Liver (tissue), 9 donors: ENCODE data around the gene TST. TPM values are rescaled to one million over a fixed set of nuclear protein-coding genes. Genes with fewer than 3 reads are reported as not detected.

Experiments
- DNase-seq: peaks from one replicate; pipeline ENCODE4 v3.0.0-alpha.2; 2017; ENCODE audit warnings: low spot score
- H3K27ac ChIP-seq, 2 donors: one replicate each; pipeline ENCODE4 v1.7.0; 2013; ENCODE audit warnings: inconsistent platforms in 2 of 2, low read length in 2 of 2, control low read depth in 1 of 2, low read depth in 1 of 2, mild to moderate bottlenecking in 1 of 2
- H3K27me3 ChIP-seq, 4 donors: one replicate each; pipeline versions ENCODE4 v1.6.1 to v1.7.0; 2013; ENCODE audit warnings: low read length in 3 of 4, inconsistent platforms in 1 of 4, mild to moderate bottlenecking in 1 of 4, moderate library complexity in 1 of 4; ENCODE audit not compliant: control insufficient read depth in 4 of 4, insufficient read depth in 4 of 4
- H3K36me3 ChIP-seq, 4 donors: one replicate each; pipeline versions ENCODE4 v1.6.1 to v1.7.0; 2013; ENCODE audit warnings: low read length in 3 of 4, mild to moderate bottlenecking in 3 of 4, low read depth in 1 of 4, moderate library complexity in 1 of 4; ENCODE audit not compliant: control insufficient read depth in 4 of 4, insufficient read depth in 3 of 4
- H3K4me1 ChIP-seq, 4 donors: one replicate each; pipeline versions ENCODE4 v1.6.1 to v1.7.0; 2013; ENCODE audit warnings: low read length in 3 of 4, mild to moderate bottlenecking in 3 of 4, moderate library complexity in 1 of 4; ENCODE audit not compliant: control insufficient read depth in 4 of 4, insufficient read depth in 4 of 4
- H3K4me3 ChIP-seq, 3 donors: one replicate each; pipeline versions ENCODE4 v1.6.1 to v1.7.0; 2013; ENCODE audit warnings: low read length in 3 of 3, control low read depth in 1 of 3, low read depth in 1 of 3, mild to moderate bottlenecking in 1 of 3
- H3K9ac ChIP-seq, 2 donors: one replicate each; pipeline ENCODE4 v1.7.0; 2013; ENCODE audit warnings: low read length in 2 of 2, mild to moderate bottlenecking in 2 of 2, moderate library complexity in 2 of 2, control low read depth in 1 of 2, low read depth in 1 of 2
- H3K9me3 ChIP-seq, 4 donors: one replicate each; pipeline versions ENCODE4 v1.6.1 to v1.7.0; 2013; ENCODE audit warnings: low read length in 3 of 4; ENCODE audit not compliant: control insufficient read depth in 4 of 4
- EGR1 ChIP-seq, 2 donors: IDR thresholded peaks; 2 replicates each; pipeline ENCODE4 v1.6.1; 2016 to 2018; ENCODE audit warnings: antibody characterized with exemption in 2 of 2, low read depth in 2 of 2
- FOXA1 ChIP-seq: IDR thresholded peaks from 2 replicates; pipeline ENCODE4 v1.6.1; 2016; ENCODE audit warnings: antibody characterized with exemption
- FOXA2 ChIP-seq: IDR thresholded peaks from 2 replicates; pipeline ENCODE4 v1.6.1; 2016; ENCODE audit warnings: antibody characterized with exemption
- GABPA ChIP-seq, 2 donors: IDR thresholded peaks in 1 of 2; conservative IDR thresholded peaks in 1 of 2; 2 replicates each; pipeline ENCODE4 v1.6.1; 2016; ENCODE audit warnings: antibody characterized with exemption in 2 of 2, mild to moderate bottlenecking in 1 of 2, moderate library complexity in 1 of 2
- HNF4A ChIP-seq, 2 donors: conservative IDR thresholded peaks; 2 replicates each; pipeline ENCODE4 v1.6.1; 2016; ENCODE audit warnings: antibody characterized with exemption in 2 of 2, mild to moderate bottlenecking in 2 of 2
- HNF4G ChIP-seq: IDR thresholded peaks from 2 replicates; pipeline ENCODE4 v1.6.1; 2016; ENCODE audit warnings: antibody characterized with exemption
- JUND ChIP-seq, 2 donors: IDR thresholded peaks; 2 replicates each; pipeline ENCODE4 v1.6.1; 2016; ENCODE audit warnings: antibody characterized with exemption in 2 of 2
- NR2F2 ChIP-seq: IDR thresholded peaks from 2 replicates; pipeline ENCODE4 v1.6.1; 2016; ENCODE audit warnings: antibody characterized with exemption
- RAD21 ChIP-seq, 2 donors: IDR thresholded peaks; 2 replicates each; pipeline ENCODE4 v1.6.1; 2016; ENCODE audit warnings: antibody characterized with exemption in 2 of 2, mild to moderate bottlenecking in 2 of 2
- RXRA ChIP-seq, 2 donors: IDR thresholded peaks; 2 replicates each; pipeline ENCODE4 v1.6.1; 2017 to 2018; ENCODE audit warnings: antibody characterized with exemption in 2 of 2, mild to moderate bottlenecking in 1 of 2
- SP1 ChIP-seq: IDR thresholded peaks from 2 replicates; pipeline ENCODE4 v1.6.1; 2018; ENCODE audit warnings: antibody characterized with exemption, mild to moderate bottlenecking
- TAF1 ChIP-seq: conservative IDR thresholded peaks from 2 replicates; pipeline ENCODE4 v1.6.1; 2016; ENCODE audit warnings: antibody characterized with exemption, mild to moderate bottlenecking
- YY1 ChIP-seq: IDR thresholded peaks from 2 replicates; pipeline ENCODE4 v1.6.1; 2016; ENCODE audit warnings: antibody characterized with exemption, mild to moderate bottlenecking
- WGBS: extraction: QIAGEN DNeasy Blood & Tissue Kit; methylation state at CpG from one replicate; pipeline ENCODE4 v1.1.7; 2013; 5-methylcytosine and 5-hydroxymethylcytosine counted together
- polyA plus RNA-seq, 2 donors: library from polyadenylated mRNA; stranded (reverse) in 1 of 2; unstranded in 1 of 2; fragments of 200-250 nt in 1 of 2; fragments of >200 nt in 1 of 2; fragmentation: Nextera tagmentation in 1 of 2; extraction: Ambion mirVana in 1 of 2; gene quantifications; one replicate each; pipeline versions ENCODE4 v1.2.1 to v1.2.3, GENCODE V29; 2013 to 2015
- total RNA-seq, 2 donors: library from RNA; depleted of rRNA; stranded (reverse); fragments of >200 nt; gene quantifications; one replicate each; pipeline ENCODE4 v1.2.3, GENCODE V29; 2014
- TF ChIP-seq, protein P1 (sequence below): fragments of 150-350 bp; IDR thresholded peaks from 2 replicates; pipeline ENCODE4 v1.5.1; 2017; ENCODE audit warnings: improper control_type of control experiment, low read depth, low read length; ENCODE audit not compliant: missing input control
- TF ChIP-seq, protein P2 (sequence below): IDR thresholded peaks from 2 replicates; pipeline ENCODE4 v1.6.1; 2016; ENCODE audit warnings: antibody characterized with exemption, mild to moderate bottlenecking
- TF ChIP-seq, protein P3 (sequence below): IDR thresholded peaks from 2 replicates; pipeline ENCODE4 v1.6.1; 2016; ENCODE audit warnings: antibody characterized with exemption
- TF ChIP-seq, protein P4 (sequence below): IDR thresholded peaks from 2 replicates; pipeline ENCODE4 v1.6.1; 2016; ENCODE audit warnings: antibody characterized with exemption
- TF ChIP-seq, protein P5 (sequence below): IDR thresholded peaks from 2 replicates; pipeline ENCODE4 v1.6.1; 2016; ENCODE audit warnings: antibody characterized with exemption
- donor health status: healthy.
- donor health status: healthy.
- donor health status: healthy.
- donor health status: healthy.
- donor health status: healthy.

Gene TST
- total and polyA plus RNA-seq, 4 donors, result 186 to 404 (median 292) TPM

DNA sequence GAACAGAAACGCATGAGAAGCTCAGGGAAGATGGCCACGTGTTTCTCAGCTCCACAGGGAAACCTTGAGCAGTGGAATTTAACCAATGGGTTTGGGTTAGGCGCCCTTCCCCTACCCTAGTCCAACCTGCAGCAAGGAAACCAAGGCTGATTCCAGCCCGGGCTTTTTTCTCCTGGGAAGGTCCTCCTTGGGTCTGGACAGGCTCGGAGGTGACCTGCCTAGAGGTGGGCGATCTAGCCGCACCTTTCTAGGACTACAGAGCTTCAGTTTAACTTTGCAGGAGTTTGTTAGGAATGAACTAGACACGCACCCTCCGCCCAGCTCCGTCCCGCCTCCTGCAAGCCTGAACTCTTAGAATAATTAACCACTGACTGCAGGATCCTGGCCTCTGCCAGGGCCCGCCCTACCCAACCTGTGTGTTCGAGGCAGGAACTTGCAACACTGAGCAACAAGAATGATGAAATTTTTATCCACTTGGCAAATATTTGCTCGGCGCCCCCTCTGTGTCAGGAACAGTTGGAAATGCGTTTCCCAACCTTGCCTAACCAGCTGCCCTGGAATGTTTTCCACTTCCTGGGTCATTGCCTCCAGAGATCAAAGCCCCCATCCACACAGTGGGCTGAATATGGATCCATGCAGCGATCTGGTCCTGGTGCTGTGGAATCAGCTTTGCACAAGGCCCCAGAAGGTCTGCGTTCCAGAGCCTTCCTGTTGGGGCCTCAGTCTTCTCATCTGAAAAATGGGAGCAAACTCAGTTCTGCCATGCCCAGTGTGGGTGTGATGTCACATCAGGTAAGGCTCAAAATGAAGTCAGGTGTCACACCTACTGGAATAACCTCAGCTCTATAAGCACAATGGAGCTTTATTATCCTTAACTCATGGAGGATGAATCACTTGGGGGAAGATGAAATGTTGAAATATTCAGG is 13.6 kb upstream of the TST start:
- peak; percentile 66 for DNase-seq
- peaks cover 7 to 76% (median 66%) of the 10 kb centered on the region in 4 donors for H3K4me1 ChIP-seq
- peaks cover 2 to 15% (median 9%) of the 10 kb centered on the region in 4 donors for H3K36me3 ChIP-seq
- peak overlapping the region; percentile 91 to 92 for H3K27ac ChIP-seq
- peak overlapping the region; percentile 40 to 85 for H3K9ac ChIP-seq
- TF ChIP-seq YY1 (no peak), RXRA (IDR thresholded peaks at IDR 0.05) (peak; percentile 98), SP1 (peak; percentile 95), HNF4A (conservative IDR thresholded peaks at IDR 0.05) (peak; percentile 91 to 95), EGR1 (IDR thresholded peaks at IDR 0.05; ENCODE audit: low read depth in 2 of 2) (peak; percentile 93 to 95), JUND (IDR thresholded peaks at IDR 0.05) (peak; percentile 62 to 86), NR2F2 (peak; percentile 85), GABPA (IDR thresholded peaks at IDR 0.05 in 1 of 2, conservative IDR thresholded peaks at IDR 0.05 in 1 of 2) (peak; percentile 48 to 77), HNF4G (peak; percentile 70), RAD21 (IDR thresholded peaks at IDR 0.05) (peak; percentile 31 to 45), FOXA2 (peak; percentile 72), FOXA1 (peak; percentile 76), TAF1 (peak; percentile 85)
- TF ChIP-seq, protein P1, sequence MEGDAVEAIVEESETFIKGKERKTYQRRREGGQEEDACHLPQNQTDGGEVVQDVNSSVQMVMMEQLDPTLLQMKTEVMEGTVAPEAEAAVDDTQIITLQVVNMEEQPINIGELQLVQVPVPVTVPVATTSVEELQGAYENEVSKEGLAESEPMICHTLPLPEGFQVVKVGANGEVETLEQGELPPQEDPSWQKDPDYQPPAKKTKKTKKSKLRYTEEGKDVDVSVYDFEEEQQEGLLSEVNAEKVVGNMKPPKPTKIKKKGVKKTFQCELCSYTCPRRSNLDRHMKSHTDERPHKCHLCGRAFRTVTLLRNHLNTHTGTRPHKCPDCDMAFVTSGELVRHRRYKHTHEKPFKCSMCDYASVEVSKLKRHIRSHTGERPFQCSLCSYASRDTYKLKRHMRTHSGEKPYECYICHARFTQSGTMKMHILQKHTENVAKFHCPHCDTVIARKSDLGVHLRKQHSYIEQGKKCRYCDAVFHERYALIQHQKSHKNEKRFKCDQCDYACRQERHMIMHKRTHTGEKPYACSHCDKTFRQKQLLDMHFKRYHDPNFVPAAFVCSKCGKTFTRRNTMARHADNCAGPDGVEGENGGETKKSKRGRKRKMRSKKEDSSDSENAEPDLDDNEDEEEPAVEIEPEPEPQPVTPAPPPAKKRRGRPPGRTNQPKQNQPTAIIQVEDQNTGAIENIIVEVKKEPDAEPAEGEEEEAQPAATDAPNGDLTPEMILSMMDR, result no peak
- TF ChIP-seq, protein P2, sequence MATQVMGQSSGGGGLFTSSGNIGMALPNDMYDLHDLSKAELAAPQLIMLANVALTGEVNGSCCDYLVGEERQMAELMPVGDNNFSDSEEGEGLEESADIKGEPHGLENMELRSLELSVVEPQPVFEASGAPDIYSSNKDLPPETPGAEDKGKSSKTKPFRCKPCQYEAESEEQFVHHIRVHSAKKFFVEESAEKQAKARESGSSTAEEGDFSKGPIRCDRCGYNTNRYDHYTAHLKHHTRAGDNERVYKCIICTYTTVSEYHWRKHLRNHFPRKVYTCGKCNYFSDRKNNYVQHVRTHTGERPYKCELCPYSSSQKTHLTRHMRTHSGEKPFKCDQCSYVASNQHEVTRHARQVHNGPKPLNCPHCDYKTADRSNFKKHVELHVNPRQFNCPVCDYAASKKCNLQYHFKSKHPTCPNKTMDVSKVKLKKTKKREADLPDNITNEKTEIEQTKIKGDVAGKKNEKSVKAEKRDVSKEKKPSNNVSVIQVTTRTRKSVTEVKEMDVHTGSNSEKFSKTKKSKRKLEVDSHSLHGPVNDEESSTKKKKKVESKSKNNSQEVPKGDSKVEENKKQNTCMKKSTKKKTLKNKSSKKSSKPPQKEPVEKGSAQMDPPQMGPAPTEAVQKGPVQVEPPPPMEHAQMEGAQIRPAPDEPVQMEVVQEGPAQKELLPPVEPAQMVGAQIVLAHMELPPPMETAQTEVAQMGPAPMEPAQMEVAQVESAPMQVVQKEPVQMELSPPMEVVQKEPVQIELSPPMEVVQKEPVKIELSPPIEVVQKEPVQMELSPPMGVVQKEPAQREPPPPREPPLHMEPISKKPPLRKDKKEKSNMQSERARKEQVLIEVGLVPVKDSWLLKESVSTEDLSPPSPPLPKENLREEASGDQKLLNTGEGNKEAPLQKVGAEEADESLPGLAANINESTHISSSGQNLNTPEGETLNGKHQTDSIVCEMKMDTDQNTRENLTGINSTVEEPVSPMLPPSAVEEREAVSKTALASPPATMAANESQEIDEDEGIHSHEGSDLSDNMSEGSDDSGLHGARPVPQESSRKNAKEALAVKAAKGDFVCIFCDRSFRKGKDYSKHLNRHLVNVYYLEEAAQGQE, result peak; percentile 80
- TF ChIP-seq, protein P3, sequence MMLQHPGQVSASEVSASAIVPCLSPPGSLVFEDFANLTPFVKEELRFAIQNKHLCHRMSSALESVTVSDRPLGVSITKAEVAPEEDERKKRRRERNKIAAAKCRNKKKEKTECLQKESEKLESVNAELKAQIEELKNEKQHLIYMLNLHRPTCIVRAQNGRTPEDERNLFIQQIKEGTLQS, result peak; percentile 96
- TF ChIP-seq, protein P4, sequence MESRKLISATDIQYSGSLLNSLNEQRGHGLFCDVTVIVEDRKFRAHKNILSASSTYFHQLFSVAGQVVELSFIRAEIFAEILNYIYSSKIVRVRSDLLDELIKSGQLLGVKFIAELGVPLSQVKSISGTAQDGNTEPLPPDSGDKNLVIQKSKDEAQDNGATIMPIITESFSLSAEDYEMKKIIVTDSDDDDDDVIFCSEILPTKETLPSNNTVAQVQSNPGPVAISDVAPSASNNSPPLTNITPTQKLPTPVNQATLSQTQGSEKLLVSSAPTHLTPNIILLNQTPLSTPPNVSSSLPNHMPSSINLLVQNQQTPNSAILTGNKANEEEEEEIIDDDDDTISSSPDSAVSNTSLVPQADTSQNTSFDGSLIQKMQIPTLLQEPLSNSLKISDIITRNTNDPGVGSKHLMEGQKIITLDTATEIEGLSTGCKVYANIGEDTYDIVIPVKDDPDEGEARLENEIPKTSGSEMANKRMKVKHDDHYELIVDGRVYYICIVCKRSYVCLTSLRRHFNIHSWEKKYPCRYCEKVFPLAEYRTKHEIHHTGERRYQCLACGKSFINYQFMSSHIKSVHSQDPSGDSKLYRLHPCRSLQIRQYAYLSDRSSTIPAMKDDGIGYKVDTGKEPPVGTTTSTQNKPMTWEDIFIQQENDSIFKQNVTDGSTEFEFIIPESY, result peak; percentile 93
- TF ChIP-seq, protein P5, sequence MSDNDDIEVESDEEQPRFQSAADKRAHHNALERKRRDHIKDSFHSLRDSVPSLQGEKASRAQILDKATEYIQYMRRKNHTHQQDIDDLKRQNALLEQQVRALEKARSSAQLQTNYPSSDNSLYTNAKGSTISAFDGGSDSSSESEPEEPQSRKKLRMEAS, result peak; percentile 98
- H3K9me3 ChIP-seq, result no peaks in the 10 kb centered on the region
- H3K27me3 ChIP-seq, result no peaks in the 10 kb centered on the region
- 20% methylated on average over 18 of the region's 18 CpGs for WGBS
- peak overlapping the region; percentile 49 to 66 (median 54) for H3K4me3 ChIP-seq
